HG02981 (cell line): ENCODE results near the gene FBXL17.

ENCODE experiments used
- ATAC-seq: cut with Tn5 transposase; IDR thresholded peaks from one replicate; pipeline ENCODE4 v1.9.1; 2021; ENCODE audit warnings: mild to moderate bottlenecking, moderate library complexity; ENCODE audit not compliant: unreplicated experiment

The FBXL17 gene

DNA sequence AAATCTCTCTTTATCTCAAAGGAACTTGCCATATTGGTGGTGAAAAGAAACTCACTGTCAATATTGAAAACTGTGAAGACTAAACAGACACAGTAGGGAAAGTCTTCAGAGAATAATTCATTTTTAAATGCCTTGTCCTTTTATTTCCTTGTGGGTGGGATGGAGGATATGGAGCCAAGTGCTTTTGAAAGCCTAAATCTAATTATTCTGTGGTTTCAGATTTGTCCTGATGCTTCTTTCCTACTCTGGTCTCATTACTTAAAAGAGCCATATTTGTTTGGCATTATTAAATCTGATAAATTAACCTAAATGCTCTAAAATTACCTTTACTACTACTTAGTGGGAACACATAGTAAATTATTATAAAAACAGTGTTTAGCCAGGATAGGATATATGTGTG lies 452.8 kb downstream of the FBXL17 start:
- no peak for ATAC-seq

- ATAC-seq = no peak
Observed at GRCh38 chr5:107926121-107926520, 455.8 kb downstream of the FBXL17 start.

GRCh38 chr5:107925200-107925599 lies 456.7 kb downstream of the FBXL17 start:
- no peak for ATAC-seq

GRCh38 chr5:107919969-107920368 lies 461.9 kb downstream of the FBXL17 start:
- ATAC-seq = no peak

- no peak for ATAC-seq
Observed at GRCh38 chr5:107919361-107919760, 462.5 kb downstream of the FBXL17 start.

- no peak for ATAC-seq
Observed at GRCh38 chr5:107917983-107918382, 463.9 kb downstream of the FBXL17 start.

DNA sequence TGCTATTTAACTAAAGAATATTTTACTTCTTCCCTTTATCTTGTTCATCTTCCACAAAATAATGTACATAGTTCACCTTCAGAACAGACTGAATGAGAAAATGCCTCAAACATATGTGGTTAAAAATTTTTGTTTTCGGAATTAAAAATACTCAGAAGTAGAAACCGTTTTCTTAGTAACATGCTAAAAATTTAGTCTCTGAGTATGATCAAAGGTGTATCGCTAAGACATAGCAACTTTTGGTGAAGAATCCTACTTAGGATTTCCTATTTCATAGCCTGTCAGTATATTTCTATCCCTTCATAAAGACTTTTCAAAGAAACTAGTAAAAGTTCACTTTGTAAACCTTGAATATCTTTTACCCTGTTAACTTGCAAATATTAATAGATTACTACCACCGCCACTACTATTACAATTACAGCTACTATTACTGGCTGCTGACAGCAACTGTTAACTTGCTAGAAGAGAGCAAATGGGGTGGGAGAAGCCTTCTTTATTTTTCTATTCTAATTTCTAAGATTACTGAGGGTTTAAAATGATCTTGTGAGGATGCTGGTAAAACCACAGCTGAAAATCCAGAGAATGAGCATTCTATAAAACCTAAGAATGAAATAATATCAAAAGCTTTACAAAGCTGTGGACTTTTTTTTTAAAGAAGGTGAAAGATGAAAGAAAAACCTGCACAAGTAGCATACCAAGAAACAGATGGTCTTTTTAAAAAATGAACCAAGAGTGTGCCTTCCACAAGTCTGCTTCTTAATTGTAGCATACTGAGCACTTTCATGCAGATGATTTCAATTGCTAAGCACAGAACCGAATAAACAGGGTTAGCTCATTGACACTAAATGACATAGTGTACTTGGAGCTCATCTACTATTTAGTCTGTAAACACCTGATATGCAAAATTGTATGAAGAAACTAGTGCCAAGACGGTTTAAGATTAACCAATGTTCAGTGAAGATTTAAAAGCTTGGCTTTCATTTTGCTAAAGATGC lies 464.9 kb downstream of the FBXL17 start:
- ATAC-seq = no peak

GRCh38 chr5:107915176-107915812 lies 466.6 kb downstream of the FBXL17 start:
- ATAC-seq = no peak

DNA sequence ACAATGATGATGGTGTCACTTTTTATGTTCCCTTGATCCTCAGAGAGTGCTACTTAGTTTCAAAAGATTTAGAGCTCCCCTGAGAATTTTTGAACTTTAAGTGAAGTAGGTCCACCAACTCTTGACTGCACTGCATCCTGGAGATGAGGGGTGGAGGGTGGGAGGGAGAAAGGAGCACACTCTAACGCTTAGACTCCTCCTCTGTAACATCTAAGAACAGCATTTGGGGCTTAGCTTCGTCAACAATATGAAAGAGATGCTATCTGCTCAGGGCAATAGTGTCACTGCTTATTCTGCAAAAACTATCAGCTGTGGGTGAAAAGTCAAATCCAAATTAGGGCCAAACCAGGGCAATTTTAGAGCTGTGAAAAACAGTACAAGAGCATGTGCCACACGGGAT lies 468.4 kb downstream of the FBXL17 start:
- no peak for ATAC-seq

GRCh38 chr5:107900721-107901120 lies 481.2 kb downstream of the FBXL17 start:
- no peak for ATAC-seq

- no peak for ATAC-seq
Observed at GRCh38 chr5:107894361-107894760, 487.5 kb downstream of the FBXL17 start.

GRCh38 chr5:107893642-107894041 lies 488.3 kb downstream of the FBXL17 start:
- no peak for ATAC-seq

GRCh38 chr5:107889387-107889786 lies 492.5 kb downstream of the FBXL17 start:
- ATAC-seq = no peak

DNA sequence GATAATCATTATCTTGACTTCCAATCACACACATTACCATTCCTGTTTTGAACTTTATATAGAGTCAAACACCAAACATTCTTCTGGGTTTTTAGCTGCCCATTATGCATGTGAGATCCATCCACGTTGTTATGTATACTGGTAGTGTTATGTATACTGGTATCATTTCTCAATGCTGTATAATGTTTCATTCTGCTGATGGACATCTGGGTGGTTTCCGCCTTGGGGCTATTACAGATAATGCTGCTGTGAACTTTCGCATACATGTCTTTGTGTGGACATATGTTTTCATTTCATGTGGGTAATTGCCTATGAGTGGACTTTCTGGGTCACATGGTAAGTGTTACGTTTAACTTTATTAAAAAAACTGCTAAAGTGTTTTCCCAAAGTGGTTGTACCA lies 493.4 kb downstream of the FBXL17 start:
- no peak for ATAC-seq

GRCh38 chr5:107887166-107887943 lies 494.5 kb downstream of the FBXL17 start:
- no peak for ATAC-seq

DNA sequence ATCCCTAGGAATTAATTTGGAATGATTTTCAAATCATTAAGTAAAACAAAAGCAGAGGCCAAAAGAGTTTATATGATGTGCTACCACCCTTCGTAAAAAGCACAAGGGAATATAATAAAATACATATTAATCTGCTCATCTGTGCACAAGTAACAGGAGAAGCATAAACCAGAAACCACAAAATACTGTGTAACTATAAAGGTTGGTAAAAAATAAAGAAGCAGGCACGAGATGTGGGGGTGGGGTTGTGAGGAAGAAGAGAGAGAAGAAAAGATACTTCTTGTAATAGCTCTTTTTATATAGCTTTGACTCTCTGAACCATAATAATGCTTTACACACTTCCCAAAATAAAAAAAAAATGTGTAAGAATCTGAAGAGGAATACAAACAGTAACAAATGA lies 496.3 kb downstream of the FBXL17 start:
- no peak for ATAC-seq

GRCh38 chr5:107884871-107885270 lies 497.0 kb downstream of the FBXL17 start:
- no peak for ATAC-seq

GRCh38 chr5:107878661-107879060 lies 503.2 kb downstream of the FBXL17 start:
- ATAC-seq = no peak

GRCh38 chr5:107876906-107877305 lies 505.0 kb downstream of the FBXL17 start:
- no peak for ATAC-seq

DNA sequence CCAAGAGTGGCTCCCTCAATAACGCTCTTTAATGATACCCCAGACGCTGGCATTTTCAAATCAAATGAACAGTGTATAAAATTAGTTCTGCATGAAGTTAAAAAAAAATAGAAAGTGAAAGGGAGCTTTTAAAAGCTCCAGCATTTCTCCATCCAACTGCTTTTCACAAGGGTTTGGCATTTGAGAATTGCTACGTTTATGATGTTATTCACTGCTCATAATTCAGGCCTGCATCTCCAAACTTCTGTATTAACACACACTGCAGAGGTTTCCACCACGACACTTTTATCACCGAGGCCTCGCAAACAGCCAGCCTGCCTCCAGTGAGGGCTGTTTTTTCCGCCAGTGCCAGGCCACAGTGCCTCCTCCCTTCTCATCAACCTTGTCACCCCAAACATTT lies 505.6 kb downstream of the FBXL17 start:
- ATAC-seq = no peak

DNA sequence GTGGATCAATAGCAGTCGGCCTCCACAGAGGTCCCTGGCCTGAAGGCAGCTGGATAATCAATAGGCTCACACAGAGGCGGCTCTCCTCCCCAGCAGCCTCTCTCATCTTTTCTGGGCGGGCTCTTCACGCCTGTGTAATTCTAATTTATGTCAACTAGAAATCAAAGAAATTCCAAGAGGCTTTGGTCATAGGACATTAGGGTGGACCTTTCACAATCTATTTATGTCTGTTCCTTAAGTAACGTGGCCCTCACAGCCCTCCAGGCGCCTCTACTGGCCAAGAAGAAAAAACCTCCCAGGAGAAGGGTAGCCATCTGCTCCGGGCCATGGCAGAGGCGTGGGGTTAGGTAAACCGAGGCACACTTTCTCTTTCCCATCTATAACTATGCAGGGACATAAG lies 506.1 kb downstream of the FBXL17 start:
- no peak for ATAC-seq
